Adrenal gland (tissue), 12 donors: Measurements from ENCODE around the gene EEF1AKMT2. TPM values are rescaled to one million over a fixed set of nuclear protein-coding genes. Genes with fewer than 3 reads are reported as not detected.

Experiments
- DNase-seq, 7 donors: peaks; one replicate each; pipeline ENCODE4 v3.0.0-alpha.2; 2019 to 2020
- H3K27ac ChIP-seq, 5 donors: fragments of 200-600 bp; sonication (generic) in 4 of 5; 1 replicate in 3 of 5; 2 replicates in 2 of 5; pipeline versions ENCODE4 v1.5.1 to v1.8.0; 2016 to 2020; ENCODE audit warnings: mild to moderate bottlenecking in 1 of 5
- H3K27me3 ChIP-seq: fragments of 200-600 bp; 2 replicates; pipeline ENCODE4 v1.8.0; 2021
- H3K36me3 ChIP-seq, 2 donors: fragments of 200-600 bp; replicated peaks in 1 of 2; 1 replicate in 1 of 2; 2 replicates in 1 of 2; pipeline versions ENCODE4 v1.5.1 to v1.8.0; 2018 to 2022
- H3K4me1 ChIP-seq, 2 donors: fragments of 200-600 bp; replicated peaks in 1 of 2; 1 replicate in 1 of 2; 2 replicates in 1 of 2; pipeline versions ENCODE4 v1.5.1 to v1.8.0; 2018 to 2021
- H3K4me3 ChIP-seq, 4 donors: fragments of 200-600 bp; sonication (generic) in 3 of 4; one replicate each; pipeline ENCODE4 v1.5.1; 2016 to 2018
- H3K9me3 ChIP-seq, 3 donors: fragments of 200-600 bp; sonication (generic) in 1 of 3; replicated peaks in 1 of 3; 1 replicate in 2 of 3; 2 replicates in 1 of 3; pipeline versions ENCODE4 v1.5.1 to v1.8.0; 2016 to 2021
- CTCF ChIP-seq, 6 experiments: fragments of 450-650 bp in 4 of 6; fragments of 200-600 bp in 2 of 6; sonication (generic) in 1 of 6; IDR thresholded peaks; 1 replicate in 5 of 6; 2 replicates in 1 of 6; pipeline versions ENCODE4 v1.5.1 to v1.8.0; 2016 to 2021; ENCODE audit warnings: antibody characterized with exemption in 6 of 6, mild to moderate bottlenecking in 2 of 6, moderate library complexity in 1 of 6
- POLR2A ChIP-seq, 2 donors: fragments of 450-650 bp; IDR thresholded peaks; one replicate each; pipeline ENCODE4 v1.6.1; 2017; ENCODE audit warnings: antibody characterized with exemption in 2 of 2, mild to moderate bottlenecking in 2 of 2, moderate library complexity in 1 of 2
- WGBS, 4 donors: extraction: QIAGEN DNeasy Blood & Tissue Kit in 2 of 4; methylation state at CpG; one replicate each; pipeline versions ENCODE4 v1.1.5 to v1.1.7; 2013 to 2017; 5-methylcytosine and 5-hydroxymethylcytosine counted together
- intact Hi-C, 2 donors: fragments of 100-400 bp; cut with DNase I; formaldehyde crosslinking; loops; one replicate each; pipeline versions ENCODE4 v1.14.1 to v1.15.0; 2022 to 2023
- polyA plus RNA-seq, 3 donors: library from polyadenylated mRNA; stranded (reverse); fragments of 200-250 nt in 2 of 3; fragments of 350-450 nt in 1 of 3; fragmentation: Illumina TruSeq in 1 of 3; extraction: RNeasy Lipid Tissue Mini Kit (QIAGEN cat#74804) in 1 of 3; gene quantifications; one replicate each; pipeline ENCODE4 v1.2.3, GENCODE V29; 2013 to 2014
- total RNA-seq, 9 donors: library from RNA; depleted of rRNA in 4 of 9; stranded (reverse); fragments of >200 nt in 4 of 9; fragments of 120-200 nt in 1 of 9; fragmentation: NEBNext Ultra II Directional in 1 of 9; extraction: Animal tissue kit (Norgen Biotek cat#: 25700) in 1 of 9; gene quantifications; one replicate each; pipeline versions ENCODE4 v1.1.0 to v1.2.4, GENCODE V29; 2013 to 2023
- donor health status: healthy with polysubstance abuse.
- donor health status: Bipolar disorder and iron deficiency.
- donor health status: DM: yes; HTN: yes; CAD: no.
- donor health status: DM: no; HTN: no; CAD: no.
- donor health status: DM: no; HTN: no; CAD: no.
- donor health status: DM: yes; HTN: yes; CAD: no.

The EEF1AKMT2 gene
- total and polyA plus RNA-seq, 12 donors: 2.7 to 24.5 (median 17.1) TPM

- H3K27me3 ChIP-seq: no peaks in the 10 kb centered on the region
- H3K27ac ChIP-seq: no peak overlapping the region
- peaks cover 0 to 3% of the 10 kb centered on the region in 2 donors for H3K36me3 ChIP-seq
- WGBS, 4 donors: 93 to 100% (median 97%) methylated on average over 2 of the region's 2 CpGs
- DNase-seq: no peak
- no peaks in the 10 kb centered on the region for H3K9me3 ChIP-seq
- H3K4me1 ChIP-seq: no peaks in the 10 kb centered on the region
- TF ChIP-seq CTCF (IDR thresholded peaks at IDR 0.05): no peak
- intact Hi-C loops: no loop called here
- no peak overlapping the region for H3K4me3 ChIP-seq
Observed at GRCh38 chr10:124768791-124769190, 22.9 kb downstream of the EEF1AKMT2 start.

GRCh38 chr10:124765256-124765655, 26.4 kb downstream of the EEF1AKMT2 start:
- no peaks in the 10 kb centered on the region for H3K4me1 ChIP-seq
- H3K27ac ChIP-seq: no peak overlapping the region
- intact Hi-C loops: no loop called here
- H3K27me3 ChIP-seq: no peaks in the 10 kb centered on the region
- H3K9me3 ChIP-seq: no peaks in the 10 kb centered on the region
- TF ChIP-seq CTCF (IDR thresholded peaks at IDR 0.05) (no peak), POLR2A (IDR thresholded peaks at IDR 0.05) (no peak)
- WGBS, 4 donors: 82 to 90% (median 86%) methylated on average over 2 of the region's 2 CpGs
- H3K4me3 ChIP-seq: no peak overlapping the region
- peaks cover 0 to 9% of the 10 kb centered on the region in 2 donors for H3K36me3 ChIP-seq
- DNase-seq: no peak

GRCh38 chr10:124763267-124763666, 28.4 kb downstream of the EEF1AKMT2 start:
- no peak for TF ChIP-seq POLR2A (IDR thresholded peaks at IDR 0.05)
- TF ChIP-seq CTCF (IDR thresholded peaks at IDR 0.05): no peak
- Histone ChIP-seq H3K9me3 (no peaks in the 10 kb centered on the region), H3K4me3 (no peak overlapping the region), H3K36me3 (peaks cover 0 to 19% of the 10 kb centered on the region in 2 donors), H3K27me3 (no peaks in the 10 kb centered on the region), H3K27ac (no peak overlapping the region), H3K4me1 (peaks cover 0 to 3% of the 10 kb centered on the region in 2 donors)
- no peak for DNase-seq
- WGBS, 4 donors: 85 to 100% (median 98%) methylated on average over 1 of the region's 1 CpG
- intact Hi-C loops: no loop called here

GRCh38 chr10:124762281-124762680, 29.4 kb downstream of the EEF1AKMT2 start:
- no peak for DNase-seq
- Histone ChIP-seq H3K36me3 (peaks cover 0 to 19% of the 10 kb centered on the region in 2 donors), H3K4me1 (peaks cover 0 to 13% of the 10 kb centered on the region in 2 donors), H3K27me3 (no peaks in the 10 kb centered on the region), H3K27ac (no peak overlapping the region), H3K9me3 (no peaks in the 10 kb centered on the region), H3K4me3 (no peak overlapping the region)
- WGBS, 4 donors: 80 to 93% (median 88%) methylated on average over 5 of the region's 5 CpGs
- intact Hi-C loops: no loop called here
- TF ChIP-seq CTCF (IDR thresholded peaks at IDR 0.05) (no peak), POLR2A (IDR thresholded peaks at IDR 0.05) (no peak)
